ENCODE data around the gene NEK6. TPM values are rescaled to one million over a fixed set of nuclear protein-coding genes. Genes with fewer than 3 reads are reported as not detected.

NEK6 gene
- total and polyA plus RNA-seq, 10 of the 15 experiments (the other 5 are each of a cell fraction or from before 2014, with no cell fraction given): 31.3 to 161 (median 89.2) TPM

DNA sequence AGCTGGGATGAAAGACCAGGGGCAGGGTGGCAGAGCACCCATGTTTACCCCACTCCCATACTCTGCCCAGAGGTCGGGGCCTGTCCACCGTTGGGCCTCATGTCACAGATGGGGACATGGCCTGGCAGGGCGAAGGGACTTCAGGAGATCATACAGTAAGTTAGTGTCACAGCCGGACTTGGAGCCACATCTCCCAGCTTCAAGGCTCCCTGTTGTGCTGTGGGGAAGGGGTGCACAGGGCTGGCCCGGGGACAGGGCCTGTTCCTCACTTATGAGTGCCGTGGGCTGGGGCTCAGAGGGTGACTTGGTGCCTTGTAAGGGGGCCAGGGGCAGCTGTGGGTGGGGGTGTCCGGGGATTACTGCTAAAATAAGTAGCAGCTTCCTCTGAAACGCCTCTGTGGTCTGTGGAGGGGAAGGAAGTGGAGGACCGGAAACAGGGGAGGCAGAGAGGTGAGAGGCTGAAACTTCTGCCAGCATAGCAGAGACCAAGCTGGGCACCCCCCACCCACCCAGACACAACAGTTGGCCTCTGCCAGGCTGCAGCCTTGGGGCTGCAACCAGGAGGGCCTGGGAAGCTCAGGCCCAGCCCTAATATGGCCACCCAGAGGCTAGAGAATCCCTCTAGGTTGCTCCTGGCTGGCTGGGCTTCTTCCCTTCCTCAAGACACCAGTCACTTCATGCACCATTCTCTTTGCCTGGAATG is 41.1 kb upstream of the NEK6 start (continued):
- TF ChIP-seq ETV6 (conservative IDR thresholded peaks at IDR 0.05 in 1 of 2, IDR thresholded peaks at IDR 0.05 in 1 of 2; ENCODE audit: borderline replicate concordance in 1 of 2, low read depth in 1 of 2) (peak; percentile 66 to 99; a peak in 3 of 4 replicates), SREBF1 (IDR thresholded peaks at IDR 0.05; ENCODE audit: low read length) (no peak), GATAD2B (conservative IDR thresholded peaks at IDR 0.05; ENCODE audit: low read depth) (peak; percentile 92), BHLHE40 (IDR thresholded peaks at IDR 0.05; ENCODE audit: borderline replicate concordance in 1 of 2, low read depth in 2 of 2, low read length in 1 of 2) (peak in 1 of 2 experiments; percentile 37; a peak in 1 of 4 replicates), TAF1 (IDR thresholded peaks at IDR 0.05; ENCODE audit: borderline replicate concordance, low read depth, low read length) (no peak), RUNX3 (IDR thresholded peaks at IDR 0.05; ENCODE audit: low read length) (no peak), ZNF622 (IDR thresholded peaks at IDR 0.05) (no peak), MTA3 (IDR thresholded peaks at IDR 0.05; ENCODE audit: borderline replicate concordance, low read length) (no peak), ZNF24 (IDR thresholded peaks at IDR 0.05) (no peak), SMARCA5 (IDR thresholded peaks at IDR 0.05) (peak; percentile 76), EZH2 (IDR thresholded peaks at IDR 0.05; ENCODE audit: borderline replicate concordance, control insufficient read depth, low read depth, low read length) (no peak), NR2C2 (IDR thresholded peaks at IDR 0.05; ENCODE audit: borderline replicate concordance, control insufficient read depth, insufficient read length, low read depth) (no peak), BCL3 (IDR thresholded peaks at IDR 0.05; ENCODE audit: borderline replicate concordance, insufficient read depth, low read depth, low read length, poor library complexity, severe bottlenecking) (peak; percentile 56), NR2F1 (conservative IDR thresholded peaks at IDR 0.05) (peak; percentile 61), SIN3A (IDR thresholded peaks at IDR 0.05; ENCODE audit: low read depth, low read length) (no peak), NFYA (IDR thresholded peaks at IDR 0.05; ENCODE audit: borderline replicate concordance, low read depth, low read length) (no peak), CHD4 (IDR thresholded peaks at IDR 0.05) (no peak), ZNF207 (IDR thresholded peaks at IDR 0.05; ENCODE audit: borderline replicate concordance) (no peak), RELB (IDR thresholded peaks at IDR 0.05; ENCODE audit: low read depth) (peak; percentile 63), BRCA1 (IDR thresholded peaks at IDR 0.05; ENCODE audit: low read depth, low read length) (no peak)
- TF ChIP-seq, protein P1, sequence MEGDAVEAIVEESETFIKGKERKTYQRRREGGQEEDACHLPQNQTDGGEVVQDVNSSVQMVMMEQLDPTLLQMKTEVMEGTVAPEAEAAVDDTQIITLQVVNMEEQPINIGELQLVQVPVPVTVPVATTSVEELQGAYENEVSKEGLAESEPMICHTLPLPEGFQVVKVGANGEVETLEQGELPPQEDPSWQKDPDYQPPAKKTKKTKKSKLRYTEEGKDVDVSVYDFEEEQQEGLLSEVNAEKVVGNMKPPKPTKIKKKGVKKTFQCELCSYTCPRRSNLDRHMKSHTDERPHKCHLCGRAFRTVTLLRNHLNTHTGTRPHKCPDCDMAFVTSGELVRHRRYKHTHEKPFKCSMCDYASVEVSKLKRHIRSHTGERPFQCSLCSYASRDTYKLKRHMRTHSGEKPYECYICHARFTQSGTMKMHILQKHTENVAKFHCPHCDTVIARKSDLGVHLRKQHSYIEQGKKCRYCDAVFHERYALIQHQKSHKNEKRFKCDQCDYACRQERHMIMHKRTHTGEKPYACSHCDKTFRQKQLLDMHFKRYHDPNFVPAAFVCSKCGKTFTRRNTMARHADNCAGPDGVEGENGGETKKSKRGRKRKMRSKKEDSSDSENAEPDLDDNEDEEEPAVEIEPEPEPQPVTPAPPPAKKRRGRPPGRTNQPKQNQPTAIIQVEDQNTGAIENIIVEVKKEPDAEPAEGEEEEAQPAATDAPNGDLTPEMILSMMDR (IDR thresholded peaks at IDR 0.05 in 2 of 3, conservative IDR thresholded peaks at IDR 0.05 in 1 of 3; ENCODE audit: control insufficient read depth in 2 of 3, extremely low read depth in 1 of 3, insufficient read depth in 1 of 3, low read depth in 3 of 3, low read length in 3 of 3): no peak
- TF ChIP-seq, protein P2, sequence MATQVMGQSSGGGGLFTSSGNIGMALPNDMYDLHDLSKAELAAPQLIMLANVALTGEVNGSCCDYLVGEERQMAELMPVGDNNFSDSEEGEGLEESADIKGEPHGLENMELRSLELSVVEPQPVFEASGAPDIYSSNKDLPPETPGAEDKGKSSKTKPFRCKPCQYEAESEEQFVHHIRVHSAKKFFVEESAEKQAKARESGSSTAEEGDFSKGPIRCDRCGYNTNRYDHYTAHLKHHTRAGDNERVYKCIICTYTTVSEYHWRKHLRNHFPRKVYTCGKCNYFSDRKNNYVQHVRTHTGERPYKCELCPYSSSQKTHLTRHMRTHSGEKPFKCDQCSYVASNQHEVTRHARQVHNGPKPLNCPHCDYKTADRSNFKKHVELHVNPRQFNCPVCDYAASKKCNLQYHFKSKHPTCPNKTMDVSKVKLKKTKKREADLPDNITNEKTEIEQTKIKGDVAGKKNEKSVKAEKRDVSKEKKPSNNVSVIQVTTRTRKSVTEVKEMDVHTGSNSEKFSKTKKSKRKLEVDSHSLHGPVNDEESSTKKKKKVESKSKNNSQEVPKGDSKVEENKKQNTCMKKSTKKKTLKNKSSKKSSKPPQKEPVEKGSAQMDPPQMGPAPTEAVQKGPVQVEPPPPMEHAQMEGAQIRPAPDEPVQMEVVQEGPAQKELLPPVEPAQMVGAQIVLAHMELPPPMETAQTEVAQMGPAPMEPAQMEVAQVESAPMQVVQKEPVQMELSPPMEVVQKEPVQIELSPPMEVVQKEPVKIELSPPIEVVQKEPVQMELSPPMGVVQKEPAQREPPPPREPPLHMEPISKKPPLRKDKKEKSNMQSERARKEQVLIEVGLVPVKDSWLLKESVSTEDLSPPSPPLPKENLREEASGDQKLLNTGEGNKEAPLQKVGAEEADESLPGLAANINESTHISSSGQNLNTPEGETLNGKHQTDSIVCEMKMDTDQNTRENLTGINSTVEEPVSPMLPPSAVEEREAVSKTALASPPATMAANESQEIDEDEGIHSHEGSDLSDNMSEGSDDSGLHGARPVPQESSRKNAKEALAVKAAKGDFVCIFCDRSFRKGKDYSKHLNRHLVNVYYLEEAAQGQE (IDR thresholded peaks at IDR 0.05; ENCODE audit: low read depth, low read length): no peak

Data from GM12878 (cell line).